Bronchial epithelial cell (primary cell): ENCODE measurements around the gene BFSP1. TPM values are rescaled to one million over a fixed set of nuclear protein-coding genes. Genes with fewer than 3 reads are reported as not detected.
A peak's percentile ranks its signal among the peaks of the same experiment; 100 is the strongest.

Source experiments
- DNase-seq: peaks from one replicate; pipeline ENCODE4 v3.0.0-alpha.2; 2010; ENCODE audit warnings: low read depth
- FAIRE-seq: peaks from 2 replicates; lab custom pipeline; 2011; peaks lifted over from hg19 to GRCh38; lab: Jason Lieb, UNC
- H3K27me3 ChIP-seq: 2 replicates; pipeline ENCODE4 v1.5.1; 2011; ENCODE audit warnings: low read length; ENCODE audit not compliant: control insufficient read depth, insufficient read depth
- H3K36me3 ChIP-seq: 2 replicates; pipeline ENCODE4 v1.5.1; 2011; ENCODE audit warnings: low read length; ENCODE audit not compliant: control insufficient read depth, insufficient read depth
- H3K4me3 ChIP-seq: 2 replicates; pipeline ENCODE4 v1.5.1; 2011; ENCODE audit warnings: mild to moderate bottlenecking, low read depth, low read length, control low read depth
- CTCF ChIP-seq: IDR thresholded peaks from 2 replicates; pipeline ENCODE4 v1.5.1; 2011; ENCODE audit warnings: mild to moderate bottlenecking, moderate library complexity, low read length, control low read depth, inconsistent platforms; ENCODE audit not compliant: insufficient read depth, severe bottlenecking
- total RNA-seq: library from RNA; depleted of rRNA; stranded (reverse); fragments of >200 nt; gene quantifications from 2 replicates; pipeline ENCODE4 v1.2.1, GENCODE V29; 2014

Gene BFSP1
- total RNA-seq, 1 donor from 2014 or later: 2.9 TPM

GRCh38 chr20:17524560-17524959 is 6.6 kb downstream of the BFSP1 start:
- Histone ChIP-seq H3K4me3 (no peak overlapping the region), H3K36me3 (no peaks in the 10 kb centered on the region), H3K27me3 (no peaks in the 10 kb centered on the region)
- no peak for TF ChIP-seq CTCF
- FAIRE-seq (no peak), DNase-seq (peak; percentile 35)

- TF ChIP-seq CTCF: no peak
- Histone ChIP-seq H3K4me3 (no peak overlapping the region), H3K36me3 (no peaks in the 10 kb centered on the region), H3K27me3 (no peaks in the 10 kb centered on the region)
- FAIRE-seq (peak; percentile 18), DNase-seq (no peak)
Measured at GRCh38 chr20:17523326-17523725, 7.9 kb downstream of the BFSP1 start.

- no peaks in the 10 kb centered on the region for H3K27me3 ChIP-seq
- FAIRE-seq (no peak), DNase-seq (no peak)
- H3K36me3 ChIP-seq: no peaks in the 10 kb centered on the region
- TF ChIP-seq CTCF: no peak
- no peak overlapping the region for H3K4me3 ChIP-seq
Measured at GRCh38 chr20:17522528-17522927, 8.7 kb downstream of the BFSP1 start.

- H3K27me3 ChIP-seq: no peaks in the 10 kb centered on the region
- FAIRE-seq: no peak
- no peak for TF ChIP-seq CTCF
- no peak overlapping the region for H3K4me3 ChIP-seq
- no peak for DNase-seq
- H3K36me3 ChIP-seq: no peaks in the 10 kb centered on the region
Measured at GRCh38 chr20:17520583-17520982, 10.6 kb downstream of the BFSP1 start.

GRCh38 chr20:17519606-17520285 is 11.4 kb downstream of the BFSP1 start:
- no peak overlapping the region for H3K4me3 ChIP-seq
- no peaks in the 10 kb centered on the region for H3K27me3 ChIP-seq
- no peak for FAIRE-seq
- H3K36me3 ChIP-seq: no peaks in the 10 kb centered on the region
- no peak for DNase-seq
- TF ChIP-seq CTCF: no peak

GRCh38 chr20:17518339-17519052 is 12.7 kb downstream of the BFSP1 start:
- H3K4me3 ChIP-seq: no peak overlapping the region
- no peak for FAIRE-seq
- no peak for DNase-seq

More at GRCh38 chr20:17518339-17519052, 12.7 kb downstream of the BFSP1 start:
- Histone ChIP-seq H3K36me3 (no peaks in the 10 kb centered on the region), H3K27me3 (no peaks in the 10 kb centered on the region)
- TF ChIP-seq CTCF: no peak
